Tibial nerve (tissue), 3 donors: Measurements from ENCODE around the gene MMS22L.

ENCODE experiments used
- POLR2A ChIP-seq, 2 donors: fragments of 450-650 bp; IDR thresholded peaks; one replicate each; pipeline ENCODE4 v1.6.1; 2017; ENCODE audit warnings: antibody characterized with exemption in 2 of 2, mild to moderate bottlenecking in 2 of 2, moderate library complexity in 2 of 2
- TF ChIP-seq, protein P1 (sequence below), 5 experiments: fragments of 200-600 bp in 3 of 5; fragments of 450-650 bp in 2 of 5; sonication (generic) in 3 of 5; IDR thresholded peaks; one replicate each; pipeline ENCODE4 v1.5.1; 2016 to 2019; ENCODE audit warnings: antibody characterized with exemption in 5 of 5, mild to moderate bottlenecking in 3 of 5, moderate library complexity in 2 of 5

DNA sequence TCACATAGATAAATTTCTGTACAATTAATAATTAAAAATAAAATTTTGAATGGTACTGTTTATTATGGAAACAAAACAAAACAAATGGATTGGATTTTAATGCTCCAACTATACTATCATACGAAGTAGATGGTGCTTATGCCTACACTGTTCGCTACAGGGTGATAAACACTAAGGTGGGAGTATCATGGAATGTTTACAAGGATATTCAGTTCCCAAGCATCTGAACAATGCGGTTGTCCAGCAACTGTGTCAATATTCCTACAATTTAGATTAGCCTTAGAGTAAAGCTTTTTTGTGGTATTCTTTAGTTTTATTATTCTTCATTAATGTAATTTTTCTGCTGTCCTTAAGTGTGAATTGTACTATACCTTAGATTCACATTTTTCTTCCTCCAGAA, 105.1 kb downstream of the MMS22L start:
- TF ChIP-seq, protein P1, sequence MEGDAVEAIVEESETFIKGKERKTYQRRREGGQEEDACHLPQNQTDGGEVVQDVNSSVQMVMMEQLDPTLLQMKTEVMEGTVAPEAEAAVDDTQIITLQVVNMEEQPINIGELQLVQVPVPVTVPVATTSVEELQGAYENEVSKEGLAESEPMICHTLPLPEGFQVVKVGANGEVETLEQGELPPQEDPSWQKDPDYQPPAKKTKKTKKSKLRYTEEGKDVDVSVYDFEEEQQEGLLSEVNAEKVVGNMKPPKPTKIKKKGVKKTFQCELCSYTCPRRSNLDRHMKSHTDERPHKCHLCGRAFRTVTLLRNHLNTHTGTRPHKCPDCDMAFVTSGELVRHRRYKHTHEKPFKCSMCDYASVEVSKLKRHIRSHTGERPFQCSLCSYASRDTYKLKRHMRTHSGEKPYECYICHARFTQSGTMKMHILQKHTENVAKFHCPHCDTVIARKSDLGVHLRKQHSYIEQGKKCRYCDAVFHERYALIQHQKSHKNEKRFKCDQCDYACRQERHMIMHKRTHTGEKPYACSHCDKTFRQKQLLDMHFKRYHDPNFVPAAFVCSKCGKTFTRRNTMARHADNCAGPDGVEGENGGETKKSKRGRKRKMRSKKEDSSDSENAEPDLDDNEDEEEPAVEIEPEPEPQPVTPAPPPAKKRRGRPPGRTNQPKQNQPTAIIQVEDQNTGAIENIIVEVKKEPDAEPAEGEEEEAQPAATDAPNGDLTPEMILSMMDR (IDR thresholded peaks at IDR 0.05): no peak
- no peak for TF ChIP-seq POLR2A (IDR thresholded peaks at IDR 0.05)
